ENCODE measurements around the gene MYOT.
A peak's percentile ranks its signal among the peaks of the same experiment; 100 is the strongest.

Gene MYOT, protein sequence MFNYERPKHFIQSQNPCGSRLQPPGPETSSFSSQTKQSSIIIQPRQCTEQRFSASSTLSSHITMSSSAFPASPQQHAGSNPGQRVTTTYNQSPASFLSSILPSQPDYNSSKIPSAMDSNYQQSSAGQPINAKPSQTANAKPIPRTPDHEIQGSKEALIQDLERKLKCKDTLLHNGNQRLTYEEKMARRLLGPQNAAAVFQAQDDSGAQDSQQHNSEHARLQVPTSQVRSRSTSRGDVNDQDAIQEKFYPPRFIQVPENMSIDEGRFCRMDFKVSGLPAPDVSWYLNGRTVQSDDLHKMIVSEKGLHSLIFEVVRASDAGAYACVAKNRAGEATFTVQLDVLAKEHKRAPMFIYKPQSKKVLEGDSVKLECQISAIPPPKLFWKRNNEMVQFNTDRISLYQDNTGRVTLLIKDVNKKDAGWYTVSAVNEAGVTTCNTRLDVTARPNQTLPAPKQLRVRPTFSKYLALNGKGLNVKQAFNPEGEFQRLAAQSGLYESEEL

DNA sequence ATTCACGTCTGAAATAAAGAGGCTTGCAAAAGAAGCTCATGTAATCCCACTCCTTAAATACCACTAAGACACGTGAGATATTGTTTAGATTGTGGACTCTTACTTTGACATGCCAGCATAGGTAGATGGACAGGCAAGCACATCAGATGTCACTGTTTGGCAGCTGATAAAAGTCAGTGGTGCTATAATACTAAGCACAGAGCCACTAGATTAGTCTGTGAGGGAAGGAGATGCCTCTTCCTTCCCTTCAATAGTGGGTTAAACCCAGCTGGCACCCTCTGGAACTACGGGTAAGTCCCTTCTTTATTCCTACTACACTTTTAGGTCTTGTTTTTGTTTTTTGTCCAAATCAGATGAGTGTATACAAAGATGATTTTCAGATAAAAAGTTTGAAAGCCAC lies at the start of gene MYOT:
Gene MYOT, plus strand, starts transcription at position 197 of the 400 bp plus-strand sequence. CDS start 2,792 bp downstream, outside the sequence.
- TF ChIP-seq EZH2phosphoT487 (IDR thresholded peaks at IDR 0.05; ENCODE audit: low read length) = no peak
- TF ChIP-seq, protein P1, sequence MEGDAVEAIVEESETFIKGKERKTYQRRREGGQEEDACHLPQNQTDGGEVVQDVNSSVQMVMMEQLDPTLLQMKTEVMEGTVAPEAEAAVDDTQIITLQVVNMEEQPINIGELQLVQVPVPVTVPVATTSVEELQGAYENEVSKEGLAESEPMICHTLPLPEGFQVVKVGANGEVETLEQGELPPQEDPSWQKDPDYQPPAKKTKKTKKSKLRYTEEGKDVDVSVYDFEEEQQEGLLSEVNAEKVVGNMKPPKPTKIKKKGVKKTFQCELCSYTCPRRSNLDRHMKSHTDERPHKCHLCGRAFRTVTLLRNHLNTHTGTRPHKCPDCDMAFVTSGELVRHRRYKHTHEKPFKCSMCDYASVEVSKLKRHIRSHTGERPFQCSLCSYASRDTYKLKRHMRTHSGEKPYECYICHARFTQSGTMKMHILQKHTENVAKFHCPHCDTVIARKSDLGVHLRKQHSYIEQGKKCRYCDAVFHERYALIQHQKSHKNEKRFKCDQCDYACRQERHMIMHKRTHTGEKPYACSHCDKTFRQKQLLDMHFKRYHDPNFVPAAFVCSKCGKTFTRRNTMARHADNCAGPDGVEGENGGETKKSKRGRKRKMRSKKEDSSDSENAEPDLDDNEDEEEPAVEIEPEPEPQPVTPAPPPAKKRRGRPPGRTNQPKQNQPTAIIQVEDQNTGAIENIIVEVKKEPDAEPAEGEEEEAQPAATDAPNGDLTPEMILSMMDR (IDR thresholded peaks at IDR 0.05; ENCODE audit: low read length) = no peak
- no peak for TF ChIP-seq EZH2 (optimal IDR thresholded peaks at IDR 0.05; ENCODE audit: low read depth, low read length)
- no peaks in the 10 kb centered on the region for H3F3A ChIP-seq (ENCODE audit: insufficient read depth, low read length)
- H3K27ac ChIP-seq (ENCODE audit: low read length) = no peak within 1 kb of the TSS
- no peaks in the 10 kb centered on the region for H3K9me3 ChIP-seq (replicated peaks; ENCODE audit: insufficient read depth, low read length)
- H3K9me2 ChIP-seq (replicated peaks; ENCODE audit: insufficient read depth, low read length) = no peaks in the 10 kb centered on the region
- no peak within 1 kb of the TSS for H3K4me3 ChIP-seq (ENCODE audit: low read length)
- H3K9ac ChIP-seq (ENCODE audit: low read length) = no peak within 1 kb of the TSS
- DNase-seq = no peak
- H3K36me3 ChIP-seq (replicated peaks; ENCODE audit: insufficient read depth, low read length) = no peaks in the 10 kb centered on the region
- no peaks in the 10 kb centered on the region for H3K4me1 ChIP-seq (ENCODE audit: low read length)
- no peaks in the 10 kb centered on the region for H3K27me3 ChIP-seq (replicated peaks; ENCODE audit: insufficient read depth, low read length)
- no peak within 1 kb of the TSS for H2AFZ ChIP-seq (ENCODE audit: low read length)
- H4K20me1 ChIP-seq (ENCODE audit: insufficient read depth, low read length) = no peaks in the 10 kb centered on the region
- no peaks in the 10 kb centered on the region for H3K79me2 ChIP-seq (ENCODE audit: low read length)
- no peak within 1 kb of the TSS for H3K4me2 ChIP-seq (ENCODE audit: low read depth, low read length)

DNA sequence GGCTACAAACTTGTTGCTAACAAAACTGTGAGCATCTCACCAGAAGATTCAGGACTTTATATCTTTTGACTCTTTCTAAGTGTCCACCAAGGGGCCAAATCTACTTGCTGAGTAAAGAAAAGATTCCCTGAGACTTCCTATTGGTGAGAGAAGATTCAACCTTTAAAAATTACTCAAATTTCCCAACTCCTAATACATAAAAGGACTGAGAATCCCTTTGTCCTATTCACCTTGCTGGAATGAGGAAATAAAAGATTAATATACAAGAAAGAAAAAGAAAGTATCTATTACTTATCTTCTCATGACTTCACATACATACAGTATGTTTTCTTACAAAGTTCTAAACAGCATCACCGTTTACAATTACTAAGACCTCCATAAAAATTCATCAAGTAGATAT lies 47.9 kb upstream of the MYOT start:
- H3K4me3 ChIP-seq (ENCODE audit: low read length) = no peak overlapping the region
- H3K9me3 ChIP-seq (replicated peaks; ENCODE audit: insufficient read depth, low read length) = no peaks in the 10 kb centered on the region
- H3F3A ChIP-seq (ENCODE audit: insufficient read depth, low read length) = no peaks in the 10 kb centered on the region
- no peaks in the 10 kb centered on the region for H3K79me2 ChIP-seq (ENCODE audit: low read length)
- H3K27me3 ChIP-seq (replicated peaks; ENCODE audit: insufficient read depth, low read length) = no peaks in the 10 kb centered on the region
- DNase-seq = no peak
- no peak overlapping the region for H3K27ac ChIP-seq (ENCODE audit: low read length)
- no peak overlapping the region for H3K9ac ChIP-seq (ENCODE audit: low read length)
- H4K20me1 ChIP-seq (ENCODE audit: insufficient read depth, low read length) = no peaks in the 10 kb centered on the region
- no peak overlapping the region for H3K4me2 ChIP-seq (ENCODE audit: low read depth, low read length)
- H3K4me1 ChIP-seq (ENCODE audit: low read length) = no peaks in the 10 kb centered on the region
- no peaks in the 10 kb centered on the region for H3K9me2 ChIP-seq (replicated peaks; ENCODE audit: insufficient read depth, low read length)
- H3K36me3 ChIP-seq (replicated peaks; ENCODE audit: insufficient read depth, low read length) = no peaks in the 10 kb centered on the region
- TF ChIP-seq EZH2phosphoT487 (IDR thresholded peaks at IDR 0.05; ENCODE audit: low read length) (no peak), EZH2 (optimal IDR thresholded peaks at IDR 0.05; ENCODE audit: low read depth, low read length) (no peak)
- TF ChIP-seq, protein P1 (IDR thresholded peaks at IDR 0.05; ENCODE audit: low read length) = no peak
- H2AFZ ChIP-seq (ENCODE audit: low read length) = no peak overlapping the region

DNA sequence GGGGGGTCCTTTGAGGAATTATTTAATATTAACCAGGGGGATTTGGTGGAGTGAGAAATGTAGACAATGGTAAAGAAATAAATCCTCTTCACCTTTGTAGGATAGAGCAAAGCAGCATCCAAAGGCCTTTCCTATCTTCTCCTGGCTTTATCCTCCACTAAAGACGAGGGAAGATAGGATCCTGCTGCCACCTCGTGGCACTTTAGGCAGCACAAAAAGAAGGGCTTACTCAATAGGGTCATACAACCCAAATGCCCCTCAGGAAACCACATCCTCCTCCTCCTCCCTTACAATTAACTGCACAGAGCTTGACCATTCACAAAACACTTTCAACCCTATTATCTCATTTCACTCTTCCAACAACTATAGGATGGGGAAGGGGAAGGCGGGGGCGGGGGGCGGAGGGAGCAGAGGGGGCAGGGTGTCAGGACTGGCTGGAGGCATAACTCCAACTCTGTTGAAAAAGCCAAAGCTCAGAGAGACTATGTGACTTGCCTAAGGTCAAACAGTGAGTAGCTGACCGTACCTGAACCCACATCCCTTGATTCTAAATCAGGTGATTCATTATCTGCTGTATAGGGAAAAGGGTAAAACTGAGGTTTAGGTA lies 45.4 kb upstream of the MYOT start:
- no peak overlapping the region for H3K27ac ChIP-seq (ENCODE audit: low read length)
- H4K20me1 ChIP-seq (ENCODE audit: insufficient read depth, low read length) = no peaks in the 10 kb centered on the region
- no peaks in the 10 kb centered on the region for H3K36me3 ChIP-seq (replicated peaks; ENCODE audit: insufficient read depth, low read length)
- no peak overlapping the region for H3K4me2 ChIP-seq (ENCODE audit: low read depth, low read length)
- H3K4me1 ChIP-seq (ENCODE audit: low read length) = no peaks in the 10 kb centered on the region
- no peaks in the 10 kb centered on the region for H3K79me2 ChIP-seq (ENCODE audit: low read length)
- no peak for DNase-seq
- no peaks in the 10 kb centered on the region for H3F3A ChIP-seq (ENCODE audit: insufficient read depth, low read length)
- no peaks in the 10 kb centered on the region for H3K27me3 ChIP-seq (replicated peaks; ENCODE audit: insufficient read depth, low read length)
- no peak overlapping the region for H2AFZ ChIP-seq (ENCODE audit: low read length)
- H3K9ac ChIP-seq (ENCODE audit: low read length) = no peak overlapping the region
- H3K9me2 ChIP-seq (replicated peaks; ENCODE audit: insufficient read depth, low read length) = no peaks in the 10 kb centered on the region
- no peak overlapping the region for H3K4me3 ChIP-seq (ENCODE audit: low read length)
- no peak for TF ChIP-seq EZH2 (optimal IDR thresholded peaks at IDR 0.05; ENCODE audit: low read depth, low read length)
- TF ChIP-seq, protein P1 (IDR thresholded peaks at IDR 0.05; ENCODE audit: low read length) = peak; percentile 20; the same call in 1 of the 2 replicates
- H3K9me3 ChIP-seq (replicated peaks; ENCODE audit: insufficient read depth, low read length) = no peaks in the 10 kb centered on the region
